Measurements from ENCODE around the gene ZDHHC5.

Gene ZDHHC5

GRCh38 chr11:57644748-57645688 lies 22.9 kb upstream of the ZDHHC5 start:
- peak; percentile 92 for DNase-seq (ENCODE audit: low spot score)

GRCh38 chr11:57645689-57646085 lies 22.2 kb upstream of the ZDHHC5 start:
- no peak for DNase-seq (ENCODE audit: low spot score)

GRCh38 chr11:57646194-57646798 lies 21.6 kb upstream of the ZDHHC5 start:
- DNase-seq (ENCODE audit: low spot score): no peak

GRCh38 chr11:57646799-57647303 lies 21.1 kb upstream of the ZDHHC5 start:
- no peak for DNase-seq (ENCODE audit: low spot score)

- DNase-seq (ENCODE audit: low spot score): no peak
These were observed 20.5 kb upstream of the ZDHHC5 start for GRCh38 chr11:57647372-57647771.

- no peak for DNase-seq (ENCODE audit: low spot score)
These were observed 19.7 kb upstream of the ZDHHC5 start for GRCh38 chr11:57647960-57648800.

- DNase-seq (ENCODE audit: low spot score): no peak
These were observed 18.8 kb upstream of the ZDHHC5 start for GRCh38 chr11:57648801-57649735.

GRCh38 chr11:57649826-57650738 lies 17.8 kb upstream of the ZDHHC5 start, which contains the start of gene YPEL4:
Gene YPEL4, minus strand, starts transcription at chr11:57649912. Its CDS starts 2,805 bp downstream, at chr11:57647107.
- DNase-seq (ENCODE audit: low spot score): peak; percentile 70

GRCh38 chr11:57650739-57651090 lies 17.2 kb upstream of the ZDHHC5 start:
- no peak for DNase-seq (ENCODE audit: low spot score)

- DNase-seq (ENCODE audit: low spot score): no peak
These were observed 16.5 kb upstream of the ZDHHC5 start for GRCh38 chr11:57651408-57651807.

GRCh38 chr11:57652230-57652629 lies 15.7 kb upstream of the ZDHHC5 start:
- peak; percentile 34 for DNase-seq (ENCODE audit: low spot score)

- no peak for DNase-seq (ENCODE audit: low spot score)
These were observed 15.3 kb upstream of the ZDHHC5 start for GRCh38 chr11:57652662-57653061.

- no peak for DNase-seq (ENCODE audit: low spot score)
These were observed 14.8 kb upstream of the ZDHHC5 start for GRCh38 chr11:57653163-57653562.

- DNase-seq (ENCODE audit: low spot score): no peak
These were observed 11.1 kb upstream of the ZDHHC5 start for GRCh38 chr11:57656885-57657193.

- peak; percentile 98 for DNase-seq (ENCODE audit: low spot score)
These were observed 10.5 kb upstream of the ZDHHC5 start, which contains the start of gene CLP1 for GRCh38 chr11:57657194-57658022. Gene CLP1, plus strand, starts transcription at chr11:57657762. Its CDS starts 1,715 bp downstream, at chr11:57659477.

- DNase-seq (ENCODE audit: low spot score): no peak
These were observed 9.9 kb upstream of the ZDHHC5 start for GRCh38 chr11:57658023-57658361.

GRCh38 chr11:57659669-57660068 lies 8.2 kb upstream of the ZDHHC5 start:
- DNase-seq (ENCODE audit: low spot score): no peak

- DNase-seq (ENCODE audit: low spot score): no peak
These were observed 5.0 kb upstream of the ZDHHC5 start for GRCh38 chr11:57662893-57663292.

- no peak for DNase-seq (ENCODE audit: low spot score)
These were observed 3.9 kb upstream of the ZDHHC5 start for GRCh38 chr11:57663975-57664374.

Measured in CD4-positive, alpha-beta T cell treated with Interleukin-15 for 4 hours (primary cell).